GM10266 (cell line): ENCODE results near the gene TP73.

Experiments used
- DNase-seq: peaks from one replicate; pipeline ENCODE4 v3.0.0; 2012; ENCODE audit errors: extremely low spot score
- CTCF ChIP-seq: IDR thresholded peaks from 2 replicates; pipeline ENCODE4 v1.5.1; 2012; ENCODE audit warnings: mild to moderate bottlenecking, low read depth; ENCODE audit not compliant: control insufficient read depth, insufficient read depth; ENCODE audit errors: missing control alignments

TP73 gene

GRCh38 chr1:3679098-3679555, 26.8 kb downstream of the TP73 start:
- TF ChIP-seq CTCF = no peak
- DNase-seq = no peak

GRCh38 chr1:3679799-3680453, 27.6 kb downstream of the TP73 start:
- DNase-seq = no peak
- no peak for TF ChIP-seq CTCF

- no peak for TF ChIP-seq CTCF
- DNase-seq = no peak
These were observed 28.3 kb downstream of the TP73 start for GRCh38 chr1:3680488-3681230.

GRCh38 chr1:3681231-3681897, 29.0 kb downstream of the TP73 start:
- DNase-seq = no peak
- no peak for TF ChIP-seq CTCF

GRCh38 chr1:3681898-3682806, 29.8 kb downstream of the TP73 start:
- no peak for DNase-seq
- TF ChIP-seq CTCF = no peak

GRCh38 chr1:3683197-3683596, 30.9 kb downstream of the TP73 start:
- no peak for DNase-seq
- TF ChIP-seq CTCF = no peak
